Measurements from ENCODE around the gene VPS13D. TPM values are rescaled to one million over a fixed set of nuclear protein-coding genes. Genes with fewer than 3 reads are reported as not detected.

VPS13D gene
- polyA plus RNA-seq, 1 of the 3 experiments (the other 2 are of a cell fraction): 15.0 TPM

DNA sequence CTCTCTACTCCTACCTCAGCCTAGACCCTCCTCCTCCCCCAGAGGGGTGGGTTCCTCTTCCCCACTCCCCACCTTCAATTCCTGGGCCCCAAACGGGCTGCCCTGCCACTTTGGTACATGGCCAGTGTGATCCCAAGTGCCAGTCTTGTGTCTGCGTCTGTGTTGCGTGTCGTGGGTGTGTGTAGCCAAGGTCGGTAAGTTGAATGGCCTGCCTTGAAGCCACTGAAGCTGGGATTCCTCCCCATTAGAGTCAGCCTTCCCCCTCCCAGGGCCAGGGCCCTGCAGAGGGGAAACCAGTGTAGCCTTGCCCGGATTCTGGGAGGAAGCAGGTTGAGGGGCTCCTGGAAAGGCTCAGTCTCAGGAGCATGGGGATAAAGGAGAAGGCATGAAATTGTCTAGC, 21.6 kb upstream of the VPS13D start:
- ChIA-PET POLR2A (no interaction called here), CTCF (interaction anchor here (0.6 to 12.7 kb wide), 20 partner anchors 8 to 114 kb away, joined by 3 to 436 read pairs (median 4); no protein-coding TSS in a partner anchor)

More for the DNA sequence above, 21.6 kb upstream of the VPS13D start:
- Histone ChIP-seq H3K4me1 (ENCODE audit: control insufficient read depth in 1 of 2, insufficient read depth in 2 of 2, low read depth in 1 of 2, low read length in 1 of 2) (peaks cover 0 to 5% of the 10 kb centered on the region in 2 experiments; a peak in 1 of 4 replicates), H3K27me3 (ENCODE audit: insufficient read depth) (no peaks in the 10 kb centered on the region), H3K27ac (ENCODE audit: low read depth in 2 of 2, low read length in 1 of 2) (no peak overlapping the region), H2AFZ (ENCODE audit: low read depth) (no peak overlapping the region), H3K4me2 (no peak overlapping the region), H3F3A (replicated peaks; ENCODE audit: insufficient read depth) (no peaks in the 10 kb centered on the region), H3K9me3 (no peaks in the 10 kb centered on the region), H3K36me3 (replicated peaks in 1 of 2; ENCODE audit: control insufficient read depth in 1 of 2, insufficient read depth in 2 of 2, low read length in 1 of 2) (no peaks in the 10 kb centered on the region), H4K20me1 (ENCODE audit: insufficient read depth) (no peaks in the 10 kb centered on the region), H3K79me2 (ENCODE audit: insufficient read depth) (no peaks in the 10 kb centered on the region), H3K9me2 (no peaks in the 10 kb centered on the region), H3K4me3 (ENCODE audit: low read depth in 2 of 2, low read length in 1 of 2) (no peak overlapping the region), H3K9ac (no peak overlapping the region)
- TF ChIP-seq RXRA (IDR thresholded peaks at IDR 0.05; ENCODE audit: borderline replicate concordance, low read depth) (no peak), TEAD4 (IDR thresholded peaks at IDR 0.05; ENCODE audit: borderline replicate concordance, insufficient read depth) (no peak), EZH2phosphoT487 (IDR thresholded peaks at IDR 0.05; ENCODE audit: borderline replicate concordance, low read depth) (no peak), POLR2AphosphoS5 (IDR thresholded peaks at IDR 0.05; ENCODE audit: low read depth, low read length) (no peak), MXI1 (IDR thresholded peaks at IDR 0.05; ENCODE audit: low read depth, low read length) (no peak), GATA2 (CRISPR knock-in tag; IDR thresholded peaks at IDR 0.05) (no peak), TAF1 (IDR thresholded peaks at IDR 0.05; ENCODE audit: borderline replicate concordance, low read depth, low read length) (no peak), NFIC (IDR thresholded peaks at IDR 0.05; ENCODE audit: borderline replicate concordance) (no peak), FOXJ3 (CRISPR knock-in tag; IDR thresholded peaks at IDR 0.05) (no peak), SIN3A (IDR thresholded peaks at IDR 0.05; ENCODE audit: borderline replicate concordance, low read depth, low read length) (no peak)
- TF ChIP-seq, protein P1, sequence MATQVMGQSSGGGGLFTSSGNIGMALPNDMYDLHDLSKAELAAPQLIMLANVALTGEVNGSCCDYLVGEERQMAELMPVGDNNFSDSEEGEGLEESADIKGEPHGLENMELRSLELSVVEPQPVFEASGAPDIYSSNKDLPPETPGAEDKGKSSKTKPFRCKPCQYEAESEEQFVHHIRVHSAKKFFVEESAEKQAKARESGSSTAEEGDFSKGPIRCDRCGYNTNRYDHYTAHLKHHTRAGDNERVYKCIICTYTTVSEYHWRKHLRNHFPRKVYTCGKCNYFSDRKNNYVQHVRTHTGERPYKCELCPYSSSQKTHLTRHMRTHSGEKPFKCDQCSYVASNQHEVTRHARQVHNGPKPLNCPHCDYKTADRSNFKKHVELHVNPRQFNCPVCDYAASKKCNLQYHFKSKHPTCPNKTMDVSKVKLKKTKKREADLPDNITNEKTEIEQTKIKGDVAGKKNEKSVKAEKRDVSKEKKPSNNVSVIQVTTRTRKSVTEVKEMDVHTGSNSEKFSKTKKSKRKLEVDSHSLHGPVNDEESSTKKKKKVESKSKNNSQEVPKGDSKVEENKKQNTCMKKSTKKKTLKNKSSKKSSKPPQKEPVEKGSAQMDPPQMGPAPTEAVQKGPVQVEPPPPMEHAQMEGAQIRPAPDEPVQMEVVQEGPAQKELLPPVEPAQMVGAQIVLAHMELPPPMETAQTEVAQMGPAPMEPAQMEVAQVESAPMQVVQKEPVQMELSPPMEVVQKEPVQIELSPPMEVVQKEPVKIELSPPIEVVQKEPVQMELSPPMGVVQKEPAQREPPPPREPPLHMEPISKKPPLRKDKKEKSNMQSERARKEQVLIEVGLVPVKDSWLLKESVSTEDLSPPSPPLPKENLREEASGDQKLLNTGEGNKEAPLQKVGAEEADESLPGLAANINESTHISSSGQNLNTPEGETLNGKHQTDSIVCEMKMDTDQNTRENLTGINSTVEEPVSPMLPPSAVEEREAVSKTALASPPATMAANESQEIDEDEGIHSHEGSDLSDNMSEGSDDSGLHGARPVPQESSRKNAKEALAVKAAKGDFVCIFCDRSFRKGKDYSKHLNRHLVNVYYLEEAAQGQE (IDR thresholded peaks at IDR 0.05; ENCODE audit: low read depth, low read length): no peak
- TF ChIP-seq, protein P2, sequence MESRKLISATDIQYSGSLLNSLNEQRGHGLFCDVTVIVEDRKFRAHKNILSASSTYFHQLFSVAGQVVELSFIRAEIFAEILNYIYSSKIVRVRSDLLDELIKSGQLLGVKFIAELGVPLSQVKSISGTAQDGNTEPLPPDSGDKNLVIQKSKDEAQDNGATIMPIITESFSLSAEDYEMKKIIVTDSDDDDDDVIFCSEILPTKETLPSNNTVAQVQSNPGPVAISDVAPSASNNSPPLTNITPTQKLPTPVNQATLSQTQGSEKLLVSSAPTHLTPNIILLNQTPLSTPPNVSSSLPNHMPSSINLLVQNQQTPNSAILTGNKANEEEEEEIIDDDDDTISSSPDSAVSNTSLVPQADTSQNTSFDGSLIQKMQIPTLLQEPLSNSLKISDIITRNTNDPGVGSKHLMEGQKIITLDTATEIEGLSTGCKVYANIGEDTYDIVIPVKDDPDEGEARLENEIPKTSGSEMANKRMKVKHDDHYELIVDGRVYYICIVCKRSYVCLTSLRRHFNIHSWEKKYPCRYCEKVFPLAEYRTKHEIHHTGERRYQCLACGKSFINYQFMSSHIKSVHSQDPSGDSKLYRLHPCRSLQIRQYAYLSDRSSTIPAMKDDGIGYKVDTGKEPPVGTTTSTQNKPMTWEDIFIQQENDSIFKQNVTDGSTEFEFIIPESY (IDR thresholded peaks at IDR 0.05; ENCODE audit: borderline replicate concordance, low read depth): no peak
- WGBS (ENCODE audit: low lambda C conversion rate): 74% methylated on average over 6 of the region's 6 CpGs
- no peak for DNase-seq

All from SK-N-SH (cell line).